Peyer's patch (tissue), 4 donors: ENCODE results near the gene ZMIZ1.

Experiments used
- CTCF ChIP-seq, 6 experiments: fragments of 450-650 bp in 4 of 6; fragments of 200-600 bp in 2 of 6; sonication (generic) in 1 of 6; IDR thresholded peaks; one replicate each; pipeline ENCODE4 v1.5.1; 2017 to 2019; ENCODE audit warnings: antibody characterized with exemption in 6 of 6, mild to moderate bottlenecking in 3 of 6, moderate library complexity in 1 of 6
- POLR2A ChIP-seq, 2 donors: fragments of 450-650 bp; IDR thresholded peaks; one replicate each; pipeline ENCODE4 v1.5.1; 2017; ENCODE audit warnings: antibody characterized with exemption in 2 of 2, mild to moderate bottlenecking in 2 of 2, moderate library complexity in 2 of 2

- TF ChIP-seq CTCF (IDR thresholded peaks at IDR 0.05) = no peak
- no peak for TF ChIP-seq POLR2A (IDR thresholded peaks at IDR 0.05)
Observed at GRCh38 chr10:79166312-79166721, 97.6 kb downstream of the ZMIZ1 start.
